ENCODE measurements around the gene SYT6. TPM values are rescaled to one million over a fixed set of nuclear protein-coding genes. Genes with fewer than 3 reads are reported as not detected.

SYT6 gene
- total and polyA plus RNA-seq, 7 experiments from 2014 or later: not detected

GRCh38 chr1:114114185-114115094 lies 39.2 kb downstream of the SYT6 start:
- ChIA-PET CTCF (no interaction called here), POLR2A (no interaction called here)
- peaks cover 9 to 18% (median 14%) of the 10 kb centered on the region in 7 donors for H3K4me1 Mint-ChIP-seq
- no peaks in the 10 kb centered on the region for H3K36me3 ChIP-seq (ENCODE audit: control insufficient read depth in 2 of 3, insufficient read depth in 3 of 3, low read length in 3 of 3)
- no peak overlapping the region for H3K4me3 ChIP-seq (ENCODE audit: low read length)
- H3K36me3 Mint-ChIP-seq: no peaks in the 10 kb centered on the region
- ATAC-seq: peak; percentile 44
- H3K27ac Mint-ChIP-seq: no peak overlapping the region
- no peak overlapping the region for H3K4me3 Mint-ChIP-seq
- no peak for DNase-seq
- no peak overlapping the region for H3K27ac ChIP-seq (ENCODE audit: low read depth, low read length)
- peaks cover 0 to 3% (median 0%) of the 10 kb centered on the region in 5 donors for H3K27me3 Mint-ChIP-seq
- H3K9me3 Mint-ChIP-seq: no peaks in the 10 kb centered on the region
- intact Hi-C loops (cut with micrococcal nuclease): no loop called here
- H3K4me1 ChIP-seq (ENCODE audit: control insufficient read depth in 2 of 2, insufficient read depth in 2 of 2, low read length in 2 of 2): no peaks in the 10 kb centered on the region
- H3K9me3 ChIP-seq (ENCODE audit: control insufficient read depth in 2 of 3, low read length in 3 of 3): no peaks in the 10 kb centered on the region
- no peaks in the 10 kb centered on the region for H3K27me3 ChIP-seq (ENCODE audit: control insufficient read depth in 2 of 2, insufficient read depth in 2 of 2, low read length in 2 of 2)

- H3K9me3 ChIP-seq (ENCODE audit: control insufficient read depth in 2 of 3, low read length in 3 of 3): no peaks in the 10 kb centered on the region
- no peak overlapping the region for H3K4me3 Mint-ChIP-seq
- H3K27ac Mint-ChIP-seq: peak overlapping the region in 1 of 9 donors; percentile 42
- H3K4me1 Mint-ChIP-seq: peaks cover 9 to 18% (median 14%) of the 10 kb centered on the region in 7 donors
- intact Hi-C loops (cut with micrococcal nuclease): no loop called here
- H3K27me3 Mint-ChIP-seq: peaks cover 0 to 1% (median 0%) of the 10 kb centered on the region in 5 donors
- ChIA-PET POLR2A (no interaction called here), CTCF (no interaction called here)
- no peaks in the 10 kb centered on the region for H3K4me1 ChIP-seq (ENCODE audit: control insufficient read depth in 2 of 2, insufficient read depth in 2 of 2, low read length in 2 of 2)
- DNase-seq (no peak), ATAC-seq (peak; percentile 82)
- H3K36me3 ChIP-seq (ENCODE audit: control insufficient read depth in 2 of 3, insufficient read depth in 3 of 3, low read length in 3 of 3): no peaks in the 10 kb centered on the region
- H3K4me3 ChIP-seq (ENCODE audit: low read length): no peak overlapping the region
- H3K27ac ChIP-seq (ENCODE audit: low read depth, low read length): no peak overlapping the region
- no peaks in the 10 kb centered on the region for H3K9me3 Mint-ChIP-seq
- no peaks in the 10 kb centered on the region for H3K27me3 ChIP-seq (ENCODE audit: control insufficient read depth in 2 of 2, insufficient read depth in 2 of 2, low read length in 2 of 2)
- no peaks in the 10 kb centered on the region for H3K36me3 Mint-ChIP-seq
These were observed 40.1 kb downstream of the SYT6 start for GRCh38 chr1:114113411-114114184.

- Mint-ChIP-seq H3K4me1 (peaks cover 9 to 18% (median 14%) of the 10 kb centered on the region in 7 donors), H3K27ac (no peak overlapping the region), H3K9me3 (no peaks in the 10 kb centered on the region), H3K27me3 (no peaks in the 10 kb centered on the region), H3K36me3 (no peaks in the 10 kb centered on the region), H3K4me3 (no peak overlapping the region)
- Histone ChIP-seq H3K9me3 (ENCODE audit: control insufficient read depth in 2 of 3, low read length in 3 of 3) (no peaks in the 10 kb centered on the region), H3K27me3 (ENCODE audit: control insufficient read depth in 2 of 2, insufficient read depth in 2 of 2, low read length in 2 of 2) (no peaks in the 10 kb centered on the region), H3K4me3 (ENCODE audit: low read length) (no peak overlapping the region), H3K4me1 (ENCODE audit: control insufficient read depth in 2 of 2, insufficient read depth in 2 of 2, low read length in 2 of 2) (no peaks in the 10 kb centered on the region), H3K27ac (ENCODE audit: low read depth, low read length) (no peak overlapping the region), H3K36me3 (ENCODE audit: control insufficient read depth in 2 of 3, insufficient read depth in 3 of 3, low read length in 3 of 3) (no peaks in the 10 kb centered on the region)
- ATAC-seq (no peak), DNase-seq (no peak)
- CTCF ChIA-PET: no interaction called here
- POLR2A ChIA-PET: no interaction called here
- intact Hi-C loops (cut with micrococcal nuclease): no loop called here
These were observed 40.9 kb downstream of the SYT6 start for GRCh38 chr1:114112775-114113174.

- no peaks in the 10 kb centered on the region for H3K27me3 Mint-ChIP-seq
- POLR2A ChIA-PET: no interaction called here
- no peak overlapping the region for H3K27ac ChIP-seq (ENCODE audit: low read depth, low read length)
- no peak for DNase-seq
- H3K36me3 Mint-ChIP-seq: no peaks in the 10 kb centered on the region
- intact Hi-C loops (cut with micrococcal nuclease): no loop called here
- H3K27me3 ChIP-seq (ENCODE audit: control insufficient read depth in 2 of 2, insufficient read depth in 2 of 2, low read length in 2 of 2): no peaks in the 10 kb centered on the region
- no peak overlapping the region for H3K4me3 Mint-ChIP-seq
- ATAC-seq: no peak
- H3K36me3 ChIP-seq (ENCODE audit: control insufficient read depth in 2 of 3, insufficient read depth in 3 of 3, low read length in 3 of 3): no peaks in the 10 kb centered on the region
- H3K4me3 ChIP-seq (ENCODE audit: low read length): no peak overlapping the region
- no peaks in the 10 kb centered on the region for H3K4me1 ChIP-seq (ENCODE audit: control insufficient read depth in 2 of 2, insufficient read depth in 2 of 2, low read length in 2 of 2)
- H3K9me3 ChIP-seq (ENCODE audit: control insufficient read depth in 2 of 3, low read length in 3 of 3): no peaks in the 10 kb centered on the region
- H3K9me3 Mint-ChIP-seq: no peaks in the 10 kb centered on the region
- no peak overlapping the region for H3K27ac Mint-ChIP-seq
- CTCF ChIA-PET: no interaction called here
- H3K4me1 Mint-ChIP-seq: peaks cover 9 to 18% (median 14%) of the 10 kb centered on the region in 7 donors
These were observed 41.7 kb downstream of the SYT6 start for GRCh38 chr1:114111731-114112641.

- H3K9me3 Mint-ChIP-seq: no peaks in the 10 kb centered on the region
- H3K9me3 ChIP-seq (ENCODE audit: control insufficient read depth in 2 of 3, low read length in 3 of 3): no peaks in the 10 kb centered on the region
- H3K4me3 ChIP-seq (ENCODE audit: low read length): no peak overlapping the region
- peaks cover 0 to 8% (median 0%) of the 10 kb centered on the region in 5 donors for H3K27me3 Mint-ChIP-seq
- CTCF ChIA-PET: no interaction called here
- H3K27ac Mint-ChIP-seq: no peak overlapping the region
- intact Hi-C loops (cut with micrococcal nuclease): no loop called here
- DNase-seq: no peak
- H3K27me3 ChIP-seq (ENCODE audit: control insufficient read depth in 2 of 2, insufficient read depth in 2 of 2, low read length in 2 of 2): no peaks in the 10 kb centered on the region
- POLR2A ChIA-PET: no interaction called here
- H3K4me3 Mint-ChIP-seq: no peak overlapping the region
- H3K4me1 Mint-ChIP-seq: peaks cover 9 to 18% (median 14%) of the 10 kb centered on the region in 7 donors
- H3K27ac ChIP-seq (ENCODE audit: low read depth, low read length): no peak overlapping the region
- ATAC-seq: no peak
- no peaks in the 10 kb centered on the region for H3K36me3 ChIP-seq (ENCODE audit: control insufficient read depth in 2 of 3, insufficient read depth in 3 of 3, low read length in 3 of 3)
- H3K4me1 ChIP-seq (ENCODE audit: control insufficient read depth in 2 of 2, insufficient read depth in 2 of 2, low read length in 2 of 2): no peaks in the 10 kb centered on the region
- no peaks in the 10 kb centered on the region for H3K36me3 Mint-ChIP-seq
These were observed 43.7 kb downstream of the SYT6 start for GRCh38 chr1:114109981-114110380.

- H3K36me3 Mint-ChIP-seq: no peaks in the 10 kb centered on the region
- peaks cover 0 to 8% (median 0%) of the 10 kb centered on the region in 5 donors for H3K27me3 Mint-ChIP-seq
- no peaks in the 10 kb centered on the region for H3K9me3 ChIP-seq (ENCODE audit: control insufficient read depth in 2 of 3, low read length in 3 of 3)
- no peak overlapping the region for H3K4me3 Mint-ChIP-seq
- intact Hi-C loops (cut with micrococcal nuclease): no loop called here
- H3K27ac ChIP-seq (ENCODE audit: low read depth, low read length): no peak overlapping the region
- no peak overlapping the region for H3K27ac Mint-ChIP-seq
- DNase-seq (no peak), ATAC-seq (peak; percentile 70)
- no peak overlapping the region for H3K4me3 ChIP-seq (ENCODE audit: low read length)
- H3K9me3 Mint-ChIP-seq: peaks cover 0 to 1% (median 0%) of the 10 kb centered on the region in 11 donors
- H3K36me3 ChIP-seq (ENCODE audit: control insufficient read depth in 2 of 3, insufficient read depth in 3 of 3, low read length in 3 of 3): no peaks in the 10 kb centered on the region
- no peaks in the 10 kb centered on the region for H3K4me1 ChIP-seq (ENCODE audit: control insufficient read depth in 2 of 2, insufficient read depth in 2 of 2, low read length in 2 of 2)
- ChIA-PET POLR2A (no interaction called here), CTCF (no interaction called here)
- no peaks in the 10 kb centered on the region for H3K27me3 ChIP-seq (ENCODE audit: control insufficient read depth in 2 of 2, insufficient read depth in 2 of 2, low read length in 2 of 2)
- H3K4me1 Mint-ChIP-seq: peaks cover 6 to 15% (median 13%) of the 10 kb centered on the region in 7 donors
These were observed 44.9 kb downstream of the SYT6 start for GRCh38 chr1:114108751-114109255.

All from naive thymus-derived CD4-positive, alpha-beta T cell (primary cell).